Measurements from ENCODE around the gene ADAP2.

- TF ChIP-seq CTCF (IDR thresholded peaks at IDR 0.05) (no peak), ZFX (IDR thresholded peaks at IDR 0.05; ENCODE audit: borderline replicate concordance) (no peak)
These were observed 7.8 kb upstream of the ADAP2 start for GRCh38 chr17:30913955-30914354.

Measured in 22Rv1 (cell line).